H9 (cell line): ENCODE data around the gene ETFB. TPM values are rescaled to one million over a fixed set of nuclear protein-coding genes. Genes with fewer than 3 reads are reported as not detected.

Experiments used
- DNase-seq: peaks from one replicate; pipeline ENCODE4 v3.0.0-alpha.2; 2017
- H2AFZ ChIP-seq: one replicate; pipeline ENCODE4 v1.6.1; 2013; ENCODE audit warnings: mild to moderate bottlenecking, low read length, control low read depth, moderate library complexity
- H2AK5ac ChIP-seq: 2 replicates; pipeline ENCODE4 v1.6.1; 2013; ENCODE audit warnings: low read length, control low read depth, mixed read lengths; ENCODE audit not compliant: insufficient read length
- H2BK120ac ChIP-seq: one replicate; pipeline ENCODE4 v1.6.1; 2013; ENCODE audit warnings: low read depth, mild to moderate bottlenecking, low read length, control low read depth, inconsistent platforms; ENCODE audit not compliant: poor library complexity, severe bottlenecking
- H2BK12ac ChIP-seq: 2 replicates; pipeline ENCODE4 v1.6.1; 2013; ENCODE audit warnings: low read length, control low read depth, mixed read lengths, low read depth; ENCODE audit not compliant: insufficient read length
- H2BK15ac ChIP-seq: 2 replicates; pipeline ENCODE4 v1.6.1; 2013; ENCODE audit warnings: low read depth, low read length, control low read depth
- H2BK20ac ChIP-seq: one replicate; pipeline ENCODE4 v1.6.1; 2013; ENCODE audit warnings: low read depth, mild to moderate bottlenecking, low read length, control low read depth, inconsistent platforms; ENCODE audit not compliant: poor library complexity, severe bottlenecking
- H2BK5ac ChIP-seq: 2 replicates; pipeline ENCODE4 v1.6.1; 2013; ENCODE audit warnings: low read length, control low read depth, mixed read lengths; ENCODE audit not compliant: insufficient read length
- H3K14ac ChIP-seq: 2 replicates; pipeline ENCODE4 v1.6.1; 2013; ENCODE audit warnings: low read length, control low read depth; ENCODE audit not compliant: insufficient read depth
- H3K18ac ChIP-seq: 2 replicates; pipeline ENCODE4 v1.6.1; 2013; ENCODE audit warnings: low read depth, mild to moderate bottlenecking, mixed read lengths, low read length, control low read depth; ENCODE audit not compliant: insufficient read length
- H3K23ac ChIP-seq: 2 replicates; pipeline ENCODE4 v1.6.1; 2013; ENCODE audit warnings: low read length, control low read depth, mixed read lengths, low read depth; ENCODE audit not compliant: insufficient read length
- H3K23me2 ChIP-seq: 2 replicates; pipeline ENCODE4 v1.6.1; 2013; ENCODE audit warnings: low read depth, mild to moderate bottlenecking, mixed read lengths, low read length, control low read depth; ENCODE audit not compliant: insufficient read length, poor library complexity, severe bottlenecking
- H3K27ac ChIP-seq: 2 replicates; pipeline ENCODE4 v1.5.1; 2013; ENCODE audit warnings: low read length, control low read depth, mixed read lengths, low read depth; ENCODE audit not compliant: insufficient read length
- H3K27me3 ChIP-seq: 2 replicates; pipeline ENCODE4 v1.6.1; 2013; ENCODE audit warnings: low read length, control low read depth, inconsistent platforms; ENCODE audit not compliant: insufficient read depth
- H3K4ac ChIP-seq: 2 replicates; pipeline ENCODE4 v1.6.1; 2013; ENCODE audit warnings: low read depth, mild to moderate bottlenecking, control low read depth, inconsistent platforms, low read length, moderate library complexity
- H3K4me1 ChIP-seq: 2 replicates; pipeline ENCODE4 v1.6.1; 2013; ENCODE audit warnings: low read length, control low read depth, inconsistent platforms; ENCODE audit not compliant: insufficient read depth
- H3K4me2 ChIP-seq: 2 replicates; pipeline ENCODE4 v1.6.1; 2013; ENCODE audit warnings: low read length, control low read depth, mixed read lengths; ENCODE audit not compliant: insufficient read length, insufficient read depth
- H3K56ac ChIP-seq: 2 replicates; pipeline ENCODE4 v1.6.1; 2013; ENCODE audit warnings: low read depth, mild to moderate bottlenecking, mixed read lengths, low read length, control low read depth; ENCODE audit not compliant: insufficient read length
- H3K79me1 ChIP-seq: 2 replicates; pipeline ENCODE4 v1.6.1; 2013; ENCODE audit warnings: low read depth, mild to moderate bottlenecking, moderate library complexity, low read length, control low read depth, inconsistent platforms; ENCODE audit not compliant: insufficient read depth, poor library complexity, severe bottlenecking
- H3K79me2 ChIP-seq: 2 replicates; pipeline ENCODE4 v1.6.1; 2013; ENCODE audit warnings: low read length, control low read depth, inconsistent platforms; ENCODE audit not compliant: insufficient read depth
- H3K9ac ChIP-seq: 2 replicates; pipeline ENCODE4 v1.6.1; 2013; ENCODE audit warnings: low read length, control low read depth, mixed read lengths; ENCODE audit not compliant: insufficient read length; ENCODE audit errors: extremely low read depth
- H3K9me3 ChIP-seq: one replicate; pipeline ENCODE4 v1.6.1; 2013; ENCODE audit warnings: low read depth, low read length, inconsistent platforms; ENCODE audit not compliant: control insufficient read depth
- H3T11ph ChIP-seq: one replicate; pipeline ENCODE4 v1.6.1; 2013; ENCODE audit warnings: mild to moderate bottlenecking, low read length, control low read depth, inconsistent platforms
- H4K20me1 ChIP-seq: one replicate; pipeline ENCODE4 v1.6.1; 2013; ENCODE audit not compliant: control insufficient read depth, insufficient read length, insufficient read depth
- H4K5ac ChIP-seq: 2 replicates; pipeline ENCODE4 v1.6.1; 2013; ENCODE audit warnings: low read depth, mild to moderate bottlenecking, mixed read lengths, low read length, control low read depth; ENCODE audit not compliant: insufficient read length
- H4K8ac ChIP-seq: replicated peaks from 2 replicates; pipeline ENCODE4 v1.6.1; 2013; ENCODE audit warnings: low read length, control low read depth, mixed read lengths, low read depth; ENCODE audit not compliant: insufficient read length
- H4K91ac ChIP-seq: 2 replicates; pipeline ENCODE4 v1.6.1; 2013; ENCODE audit warnings: low read depth, mild to moderate bottlenecking, moderate library complexity, mixed read lengths, low read length, control low read depth; ENCODE audit not compliant: insufficient read length
- H3K27ac Mint-ChIP-seq, 3 experiments: 2 replicates in 2 of 3; 3 replicates in 1 of 3; pipeline ENCODE4 v1.8.0; 2020 to 2021; ENCODE audit warnings: mixed read lengths in 3 of 3, mild to moderate bottlenecking in 1 of 3, moderate library complexity in 1 of 3
- H3K27me3 Mint-ChIP-seq: 2 replicates; pipeline ENCODE4 v1.8.0; 2021; ENCODE audit warnings: low read depth, mild to moderate bottlenecking, moderate library complexity, mixed read lengths
- H3K36me3 Mint-ChIP-seq, 3 experiments: 2 replicates in 2 of 3; 3 replicates in 1 of 3; pipeline ENCODE4 v1.8.0; 2020 to 2021; ENCODE audit warnings: low read depth in 3 of 3, mixed read lengths in 3 of 3; ENCODE audit not compliant: insufficient read depth in 1 of 3
- H3K4me1 Mint-ChIP-seq, 2 experiments: 2 replicates each; pipeline ENCODE4 v1.8.0; 2020; ENCODE audit warnings: mixed read lengths in 2 of 2
- H3K4me3 Mint-ChIP-seq, 2 experiments: 2 replicates in 1 of 2; 3 replicates in 1 of 2; pipeline ENCODE4 v1.8.0; 2020 to 2021; ENCODE audit warnings: mild to moderate bottlenecking in 2 of 2, mixed read lengths in 2 of 2, moderate library complexity in 1 of 2
- H3K9me3 Mint-ChIP-seq, 2 experiments: 2 replicates in 1 of 2; 3 replicates in 1 of 2; pipeline ENCODE4 v1.8.0; 2020; ENCODE audit warnings: mild to moderate bottlenecking in 2 of 2, mixed read lengths in 2 of 2, moderate library complexity in 1 of 2
- WGBS: extraction: QIAGEN DNeasy Blood & Tissue Kit; methylation state at CpG from one replicate; pipeline ENCODE4 v1.1.7; 2013; ENCODE audit warnings: missing lambda C conversion rate, low lambda C conversion rate, mixed read lengths; ENCODE audit not compliant: insufficient read length; ENCODE audit errors: extremely low coverage; 5-methylcytosine and 5-hydroxymethylcytosine counted together
- total RNA-seq: library from RNA; stranded (reverse); gene quantifications from 2 replicates; pipeline ENCODE4 v1.2.1, GENCODE V29; 2021
- TF ChIP-seq, protein P1 (sequence below): fragments of 200-600 bp; sonication (generic); conservative IDR thresholded peaks from 3 replicates; pipeline ENCODE4 v1.8.0; 2021; ENCODE audit warnings: antibody characterized with exemption, mild to moderate bottlenecking

The ETFB gene
- total RNA-seq, 1 experiment from 2014 or later, result 49.4 TPM

DNA sequence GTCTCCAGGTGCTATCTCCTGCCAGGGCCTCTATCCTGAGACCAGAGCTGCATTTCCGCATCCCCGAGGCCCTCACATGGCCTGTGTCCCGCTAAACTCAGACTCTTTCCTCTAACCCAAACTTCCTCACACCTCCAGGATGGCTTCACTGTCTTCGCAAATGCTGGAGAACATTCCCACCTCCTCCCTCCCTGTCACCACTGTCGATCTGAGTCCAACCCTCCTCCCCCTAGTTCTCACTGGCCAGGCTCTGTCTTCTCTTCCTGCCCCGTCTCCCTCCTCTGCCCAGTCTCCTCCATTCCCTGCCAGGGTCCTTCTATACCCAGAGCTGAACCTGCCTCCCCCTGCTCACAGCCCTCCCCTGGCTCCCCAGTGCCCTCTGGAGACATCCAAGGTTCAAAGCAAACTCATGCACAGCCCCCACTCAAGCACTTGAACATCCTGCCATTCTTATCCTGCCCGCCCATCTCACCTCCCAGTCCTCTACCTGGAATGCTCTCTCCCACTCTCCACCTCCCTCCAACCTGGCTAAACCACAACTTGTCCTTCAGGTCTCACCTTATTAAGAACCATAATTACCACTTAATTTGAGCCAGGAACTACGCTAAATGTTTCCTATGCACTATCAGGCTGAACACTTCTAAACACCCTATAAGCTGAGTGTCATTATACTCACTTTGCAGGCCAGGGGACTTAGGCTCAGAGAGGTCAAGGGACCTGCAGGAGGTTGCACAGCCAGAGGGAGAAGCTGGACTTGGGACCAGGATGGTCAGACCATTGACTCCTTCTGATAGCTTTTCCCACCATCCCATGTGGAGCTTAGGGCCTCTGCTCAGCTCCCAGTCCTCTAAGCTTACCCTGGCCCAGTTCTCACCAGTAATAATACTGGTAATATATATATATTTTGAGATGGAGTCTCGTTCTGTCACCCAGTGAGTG lies 23.3 kb downstream of the ETFB start:
- Histone ChIP-seq H3K23me2 (peaks cover 6% of the 10 kb centered on the region), H2BK20ac (no peak overlapping the region), H3K9me3 (no peaks in the 10 kb centered on the region), H4K5ac (no peak overlapping the region), H2AFZ (no peak overlapping the region), H3K18ac (no peak overlapping the region), H3K27me3 (no peaks in the 10 kb centered on the region), H2BK12ac (no peak overlapping the region), H2AK5ac (no peak overlapping the region), H2BK15ac (no peak overlapping the region), H3K9ac (no peak overlapping the region), H2BK120ac (no peak overlapping the region), H3K27ac (no peak overlapping the region), H3K4me1 (peaks cover 14% of the 10 kb centered on the region), H3K79me1 (no peaks in the 10 kb centered on the region), H4K8ac (no peak overlapping the region), H3T11ph (no peak overlapping the region), H4K91ac (no peak overlapping the region), H2BK5ac (no peak overlapping the region), H4K20me1 (no peaks in the 10 kb centered on the region), H3K56ac (no peak overlapping the region), H3K4me2 (no peak overlapping the region), H3K14ac (no peak overlapping the region), H3K23ac (no peak overlapping the region), H3K4ac (no peak overlapping the region), H3K79me2 (no peaks in the 10 kb centered on the region)
- no peaks in the 10 kb centered on the region; a peak in 1 of 5 replicates for H3K9me3 Mint-ChIP-seq
- H3K27me3 Mint-ChIP-seq, result peaks cover 19% of the 10 kb centered on the region
- peak overlapping the region; percentile 32 to 95 (median 65); a peak in 6 of 7 replicates for H3K27ac Mint-ChIP-seq
- no CpG with 5 or more reads among the region's 9 CpGs for WGBS
- H3K36me3 Mint-ChIP-seq, result peaks cover 2 to 8% (median 7%) of the 10 kb centered on the region in 3 experiments; a peak in 4 of 7 replicates
- TF ChIP-seq, protein P1, sequence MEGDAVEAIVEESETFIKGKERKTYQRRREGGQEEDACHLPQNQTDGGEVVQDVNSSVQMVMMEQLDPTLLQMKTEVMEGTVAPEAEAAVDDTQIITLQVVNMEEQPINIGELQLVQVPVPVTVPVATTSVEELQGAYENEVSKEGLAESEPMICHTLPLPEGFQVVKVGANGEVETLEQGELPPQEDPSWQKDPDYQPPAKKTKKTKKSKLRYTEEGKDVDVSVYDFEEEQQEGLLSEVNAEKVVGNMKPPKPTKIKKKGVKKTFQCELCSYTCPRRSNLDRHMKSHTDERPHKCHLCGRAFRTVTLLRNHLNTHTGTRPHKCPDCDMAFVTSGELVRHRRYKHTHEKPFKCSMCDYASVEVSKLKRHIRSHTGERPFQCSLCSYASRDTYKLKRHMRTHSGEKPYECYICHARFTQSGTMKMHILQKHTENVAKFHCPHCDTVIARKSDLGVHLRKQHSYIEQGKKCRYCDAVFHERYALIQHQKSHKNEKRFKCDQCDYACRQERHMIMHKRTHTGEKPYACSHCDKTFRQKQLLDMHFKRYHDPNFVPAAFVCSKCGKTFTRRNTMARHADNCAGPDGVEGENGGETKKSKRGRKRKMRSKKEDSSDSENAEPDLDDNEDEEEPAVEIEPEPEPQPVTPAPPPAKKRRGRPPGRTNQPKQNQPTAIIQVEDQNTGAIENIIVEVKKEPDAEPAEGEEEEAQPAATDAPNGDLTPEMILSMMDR, result no peak
- peak overlapping the region in 1 of 2 experiments; percentile 21; a peak in 3 of 5 replicates for H3K4me3 Mint-ChIP-seq
- no peak for DNase-seq
- peaks cover 23 to 29% of the 10 kb centered on the region in 2 experiments for H3K4me1 Mint-ChIP-seq
